Nephron progenitor cell (in vitro differentiated cells): ENCODE results near the gene MAPK13.

Source experiments
- DNase-seq: peaks from one replicate; pipeline ENCODE4 v3.0.0; 2021
- H3K27ac Mint-ChIP-seq: 2 replicates; pipeline ENCODE4 v1.8.0; 2021; ENCODE audit warnings: mild to moderate bottlenecking, moderate library complexity, mixed read lengths
- H3K27me3 Mint-ChIP-seq: 2 replicates; pipeline ENCODE4 v1.8.0; 2021; ENCODE audit warnings: mild to moderate bottlenecking, low read depth, mixed read lengths; ENCODE audit not compliant: poor library complexity
- H3K36me3 Mint-ChIP-seq: 2 replicates; pipeline ENCODE4 v1.8.0; 2021; ENCODE audit warnings: low read depth, mixed read lengths
- H3K4me1 Mint-ChIP-seq: 2 replicates; pipeline ENCODE4 v1.8.0; 2021; ENCODE audit warnings: mixed read lengths
- H3K4me3 Mint-ChIP-seq: 2 replicates; pipeline ENCODE4 v1.8.0; 2021; ENCODE audit warnings: mild to moderate bottlenecking, moderate library complexity, mixed read lengths
- H3K9me3 Mint-ChIP-seq: 2 replicates; pipeline ENCODE4 v1.8.0; 2021; ENCODE audit warnings: mild to moderate bottlenecking, moderate library complexity, mixed read lengths
- CTCF ChIP-seq: fragments of 200-600 bp; sonication (generic); IDR thresholded peaks from 2 replicates; pipeline ENCODE4 v1.5.0; 2021; ENCODE audit warnings: antibody characterized with exemption

Gene MAPK13

DNA sequence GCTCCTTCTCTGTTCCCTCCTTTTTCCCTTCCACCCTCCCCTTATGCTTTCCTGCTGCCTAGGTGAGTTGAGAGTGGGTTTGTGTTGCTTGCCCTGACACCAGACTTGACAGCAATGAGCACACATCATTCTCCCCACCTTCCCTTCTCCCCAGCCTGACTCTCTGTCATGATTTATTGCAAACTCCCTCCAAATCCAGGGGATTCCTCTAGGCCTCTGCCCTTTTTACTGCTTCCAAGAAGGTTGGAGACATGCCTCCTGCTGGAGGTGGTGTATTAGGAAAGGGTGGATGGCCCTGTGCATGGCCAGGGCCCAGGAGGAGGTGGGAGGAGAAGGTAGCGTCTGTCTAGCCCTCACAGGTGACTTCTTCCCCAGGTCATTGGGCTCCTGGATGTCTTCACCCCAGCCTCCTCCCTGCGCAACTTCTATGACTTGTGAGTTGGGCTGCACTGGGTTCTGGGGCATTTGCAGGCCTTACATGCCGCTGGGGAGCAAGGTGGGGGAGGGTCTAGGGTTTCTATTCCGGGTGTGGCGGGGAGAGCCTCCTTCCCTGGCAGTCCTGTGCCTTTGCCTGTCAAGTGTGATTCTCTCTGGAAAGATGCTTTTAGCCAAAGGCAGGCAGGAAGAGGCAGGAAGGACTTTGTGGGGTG is 2.1 kb downstream of the MAPK13 start:
- Mint-ChIP-seq H3K9me3 (no peaks in the 10 kb centered on the region), H3K36me3 (no peaks in the 10 kb centered on the region), H3K4me1 (peaks cover 51% of the 10 kb centered on the region), H3K27ac (no peak overlapping the region), H3K4me3 (peak overlapping the region; percentile 2), H3K27me3 (peaks cover 48% of the 10 kb centered on the region)
- no peak for DNase-seq
- TF ChIP-seq CTCF = no peak

DNA sequence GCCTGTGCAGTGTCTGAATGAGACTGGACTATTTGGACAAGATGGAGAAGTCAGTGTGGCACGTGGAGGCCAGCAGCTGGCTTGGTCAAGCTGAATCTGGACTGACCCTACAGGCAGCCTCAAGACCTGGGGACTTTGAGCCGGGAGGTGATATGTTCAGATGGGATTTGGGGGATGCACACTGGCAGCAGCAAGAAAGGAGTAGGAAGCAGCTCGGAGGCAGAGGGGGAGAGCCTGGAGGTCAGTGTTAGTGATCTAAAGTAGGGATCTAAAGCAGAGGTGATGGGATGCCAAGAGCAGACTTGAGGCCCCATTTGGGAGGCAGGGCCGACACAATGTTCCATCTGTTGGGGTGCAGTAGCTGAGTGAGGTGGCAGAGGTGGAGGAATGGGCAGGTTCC is 2.8 kb downstream of the MAPK13 start:
- peaks cover 51% of the 10 kb centered on the region for H3K4me1 Mint-ChIP-seq
- H3K36me3 Mint-ChIP-seq = no peaks in the 10 kb centered on the region
- no peak overlapping the region for H3K27ac Mint-ChIP-seq
- no peaks in the 10 kb centered on the region for H3K9me3 Mint-ChIP-seq
- peaks cover 42% of the 10 kb centered on the region for H3K27me3 Mint-ChIP-seq
- no peak for DNase-seq
- H3K4me3 Mint-ChIP-seq = no peak overlapping the region
- TF ChIP-seq CTCF = no peak

- Mint-ChIP-seq H3K27ac (no peak overlapping the region), H3K4me3 (no peak overlapping the region), H3K36me3 (no peaks in the 10 kb centered on the region), H3K4me1 (peaks cover 51% of the 10 kb centered on the region), H3K27me3 (peaks cover 36% of the 10 kb centered on the region), H3K9me3 (no peaks in the 10 kb centered on the region)
- no peak for DNase-seq
- no peak for TF ChIP-seq CTCF
Measured at GRCh38 chr6:36133912-36134311, 3.6 kb downstream of the MAPK13 start.

DNA sequence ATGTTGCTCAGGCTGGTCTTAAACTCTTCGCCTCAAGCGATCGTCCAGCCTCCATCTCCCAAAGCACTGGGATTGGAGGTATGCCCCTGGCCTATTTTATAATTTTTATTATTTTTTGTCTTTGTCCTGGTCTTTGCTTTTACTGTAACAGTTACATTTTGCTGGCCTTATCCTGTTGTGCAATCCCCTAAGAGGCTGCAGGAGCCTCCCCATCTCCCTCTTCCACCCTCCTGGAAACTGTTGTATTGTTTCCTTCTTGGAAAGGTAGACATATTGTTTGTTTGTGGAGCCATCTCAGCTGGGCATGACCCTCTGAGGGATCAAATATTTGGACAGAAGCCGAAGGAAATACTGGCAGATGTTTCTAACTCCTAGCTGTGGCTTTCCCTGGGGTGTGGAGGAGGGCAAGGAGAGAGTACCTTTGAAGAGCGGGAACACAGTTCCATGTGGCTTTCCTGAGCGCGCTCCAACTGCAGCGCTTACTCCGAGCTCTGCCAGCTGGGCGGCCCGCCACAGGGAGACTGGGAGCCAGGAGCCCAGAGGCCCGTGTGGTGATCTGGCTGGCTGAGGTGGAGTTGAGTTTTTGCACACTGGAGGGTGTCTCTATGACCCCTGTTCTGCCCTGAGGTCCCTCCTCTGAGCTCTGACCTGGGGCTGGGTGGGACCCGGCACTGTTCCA is 4.9 kb downstream of the MAPK13 start:
- no peak for TF ChIP-seq CTCF
- no peak overlapping the region for H3K4me3 Mint-ChIP-seq
- no peaks in the 10 kb centered on the region for H3K36me3 Mint-ChIP-seq
- no peak overlapping the region for H3K27ac Mint-ChIP-seq
- peaks cover 50% of the 10 kb centered on the region for H3K4me1 Mint-ChIP-seq
- H3K9me3 Mint-ChIP-seq = no peaks in the 10 kb centered on the region
- no peak for DNase-seq
- H3K27me3 Mint-ChIP-seq = peaks cover 23% of the 10 kb centered on the region

DNA sequence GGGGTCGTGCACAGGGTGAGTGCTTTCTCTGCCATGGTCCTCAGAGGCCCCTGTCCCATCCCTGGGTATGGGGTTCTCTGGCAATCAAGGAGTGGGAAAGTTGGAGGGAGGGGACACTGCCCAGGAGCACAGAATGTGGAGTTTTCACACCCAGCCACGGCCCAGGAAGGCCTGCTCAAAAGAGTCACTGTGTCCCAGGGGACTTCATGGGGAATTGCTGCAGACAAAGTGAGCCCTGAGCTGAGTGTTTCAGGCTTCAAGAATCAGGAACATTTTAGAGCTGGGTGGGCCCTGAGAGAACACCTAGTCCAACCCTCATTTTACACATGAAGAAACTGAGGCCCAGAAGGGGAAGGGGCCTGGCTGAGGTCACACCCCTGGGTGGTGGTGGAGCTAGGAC is 5.7 kb downstream of the MAPK13 start:
- no peak overlapping the region for H3K27ac Mint-ChIP-seq
- peaks cover 18% of the 10 kb centered on the region for H3K27me3 Mint-ChIP-seq
- TF ChIP-seq CTCF = no peak
- H3K4me1 Mint-ChIP-seq = peaks cover 46% of the 10 kb centered on the region
- no peak overlapping the region for H3K4me3 Mint-ChIP-seq
- DNase-seq = no peak
- H3K36me3 Mint-ChIP-seq = no peaks in the 10 kb centered on the region
- no peaks in the 10 kb centered on the region for H3K9me3 Mint-ChIP-seq

GRCh38 chr6:36136551-36136950 is 6.2 kb downstream of the MAPK13 start:
- no peak for TF ChIP-seq CTCF
- peaks cover 41% of the 10 kb centered on the region for H3K4me1 Mint-ChIP-seq
- H3K36me3 Mint-ChIP-seq = no peaks in the 10 kb centered on the region
- no peak overlapping the region for H3K4me3 Mint-ChIP-seq
- peaks cover 13% of the 10 kb centered on the region for H3K27me3 Mint-ChIP-seq
- no peak for DNase-seq
- H3K9me3 Mint-ChIP-seq = no peaks in the 10 kb centered on the region
- H3K27ac Mint-ChIP-seq = no peak overlapping the region
